GM18907 (cell line): Measurements from ENCODE around the gene LBX1.
"Not testable (repeated sequence)": the region's sequence is repeated elsewhere in the genome, so short reads cannot be mapped to it uniquely, and the experiment has no call there.

ENCODE experiments used
- ATAC-seq: cut with Tn5 transposase; IDR thresholded peaks from one replicate; pipeline ENCODE4 v1.9.1; 2021; ENCODE audit warnings: mild to moderate bottlenecking, moderate library complexity; ENCODE audit not compliant: unreplicated experiment

LBX1 gene

DNA sequence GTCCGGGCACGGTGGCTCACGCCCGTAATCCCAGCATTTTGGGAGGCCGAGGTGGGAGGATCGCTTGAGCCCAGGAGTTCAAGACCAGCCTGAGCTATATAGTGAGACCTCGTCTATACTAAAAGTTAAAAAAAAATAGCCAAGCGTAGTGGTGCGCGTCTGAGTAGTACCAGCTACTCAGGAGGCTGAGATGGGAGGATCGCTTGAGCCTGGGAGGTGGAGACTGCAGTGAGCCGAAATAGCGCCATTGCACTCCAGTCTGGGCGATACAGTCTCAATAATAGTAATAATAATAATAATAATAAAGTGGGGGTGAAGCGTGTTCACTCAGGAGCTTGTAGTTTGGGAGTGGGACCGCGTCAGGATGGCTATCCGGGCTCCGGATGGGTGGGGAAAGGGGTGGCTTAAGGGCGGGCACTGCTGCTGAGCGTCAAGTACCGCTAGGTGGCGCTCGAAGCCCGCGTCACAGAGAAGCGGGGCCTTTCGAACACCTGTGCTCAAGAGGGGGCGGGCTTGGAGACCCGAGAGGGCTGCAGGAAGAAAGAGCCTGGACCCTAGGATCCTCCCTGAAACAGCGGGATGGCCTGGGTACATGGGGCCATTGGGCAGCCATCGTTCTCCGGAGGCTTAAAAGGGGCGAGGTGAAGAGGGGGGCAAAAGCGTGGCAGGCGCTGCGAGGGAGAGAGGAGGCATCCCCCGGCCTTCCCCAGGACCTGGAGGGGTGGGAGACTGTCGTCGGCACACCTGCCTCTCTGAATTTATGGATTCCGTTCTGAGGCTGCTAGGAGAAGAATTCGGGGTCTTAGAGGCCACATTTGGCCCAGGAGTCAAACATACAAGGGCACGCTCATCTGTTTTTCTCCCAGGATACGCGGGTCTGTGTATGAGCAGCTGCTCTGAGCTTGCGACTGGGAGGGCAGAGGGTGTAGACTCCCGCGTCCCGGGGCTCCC, 14.5 kb downstream of the LBX1 start:
- peak; percentile 58 for ATAC-seq

DNA sequence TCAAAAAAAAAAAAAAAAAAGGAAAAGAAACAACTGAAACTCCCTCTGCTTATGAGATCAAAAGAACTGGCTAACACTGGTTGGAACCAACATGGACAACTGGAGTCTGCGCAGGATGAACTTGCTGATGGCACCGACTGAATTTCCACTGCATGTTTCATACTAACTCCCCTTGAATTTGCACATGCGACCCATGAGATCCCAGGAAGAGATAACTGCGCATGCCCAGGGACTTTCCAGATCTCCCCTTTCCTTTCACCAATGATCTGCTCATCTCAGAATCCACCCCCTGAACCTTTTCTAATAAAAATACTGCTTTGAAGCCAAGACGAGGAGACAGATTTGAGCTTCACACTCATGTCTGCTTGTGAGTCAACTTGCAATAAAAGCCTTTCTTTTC, 20.7 kb downstream of the LBX1 start:
- no peak for ATAC-seq

DNA sequence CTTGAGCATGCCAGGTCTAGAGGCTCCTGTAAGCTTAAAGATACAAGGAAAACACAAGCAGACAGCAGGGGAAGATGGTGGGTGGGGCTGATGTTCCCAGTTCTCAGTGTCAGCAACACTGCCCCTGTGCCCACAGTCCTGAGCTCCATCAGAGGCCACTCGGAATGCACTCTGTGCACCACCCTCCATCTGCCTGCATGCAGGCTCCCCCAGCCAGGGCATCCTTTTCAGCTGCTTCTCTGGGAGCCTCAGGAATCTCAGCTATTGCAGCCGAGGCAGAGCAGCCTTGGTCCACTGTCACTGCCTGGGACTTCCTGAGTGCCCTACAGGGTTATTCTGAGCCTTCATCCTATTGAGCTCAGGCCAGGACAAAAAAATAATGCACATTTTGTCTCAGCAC, 22.2 kb downstream of the LBX1 start:
- no peak for ATAC-seq

DNA sequence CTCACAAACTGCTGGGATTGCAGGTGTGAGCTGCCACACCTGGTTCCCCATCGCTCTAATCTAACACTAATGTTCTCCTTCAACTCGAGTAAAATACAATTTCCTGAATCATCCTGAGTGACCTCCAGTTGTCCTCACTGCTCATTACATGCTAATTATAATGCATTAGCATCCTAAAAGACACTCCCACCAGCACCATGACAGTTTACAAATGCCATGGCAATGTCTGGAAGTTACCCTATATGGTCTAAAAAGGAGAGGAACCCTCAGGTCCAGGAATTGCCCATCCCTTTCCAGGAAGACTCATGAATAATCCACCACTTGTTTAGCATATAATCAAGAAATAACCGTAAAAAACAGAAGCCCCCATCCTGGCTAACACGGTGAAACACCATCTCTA, 26.6 kb downstream of the LBX1 start:
- not testable (repeated sequence) for ATAC-seq

DNA sequence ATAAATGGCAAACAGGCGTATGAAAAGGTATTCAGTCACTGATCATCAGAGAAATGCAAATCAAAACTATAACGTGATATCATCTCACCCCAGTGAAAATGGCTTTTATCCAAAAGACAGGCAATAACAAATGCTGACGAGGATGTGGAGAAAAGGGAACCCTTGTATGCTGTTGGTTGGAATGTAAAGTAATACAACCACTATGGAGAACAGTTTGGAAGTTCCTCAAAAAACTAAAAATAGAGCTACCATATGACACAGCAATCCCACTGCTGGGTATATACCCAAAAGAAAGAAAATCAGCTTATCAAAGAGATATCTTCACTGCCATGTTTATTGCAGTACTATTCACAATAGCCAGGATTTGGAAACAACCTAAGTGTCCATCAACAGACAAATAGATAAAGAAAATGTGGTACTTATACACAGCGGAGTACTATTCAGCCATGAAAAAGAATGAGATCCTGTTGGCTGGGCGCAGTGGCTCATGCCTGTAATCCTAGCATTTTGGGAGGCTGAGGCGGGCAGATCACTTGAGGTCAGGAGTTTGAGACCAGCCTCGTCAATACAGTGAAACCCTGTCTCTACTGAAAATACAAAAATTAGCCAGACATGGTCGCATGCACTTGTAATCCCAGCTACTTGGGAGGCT, 30.8 kb downstream of the LBX1 start:
- ATAC-seq, result not testable (repeated sequence)

DNA sequence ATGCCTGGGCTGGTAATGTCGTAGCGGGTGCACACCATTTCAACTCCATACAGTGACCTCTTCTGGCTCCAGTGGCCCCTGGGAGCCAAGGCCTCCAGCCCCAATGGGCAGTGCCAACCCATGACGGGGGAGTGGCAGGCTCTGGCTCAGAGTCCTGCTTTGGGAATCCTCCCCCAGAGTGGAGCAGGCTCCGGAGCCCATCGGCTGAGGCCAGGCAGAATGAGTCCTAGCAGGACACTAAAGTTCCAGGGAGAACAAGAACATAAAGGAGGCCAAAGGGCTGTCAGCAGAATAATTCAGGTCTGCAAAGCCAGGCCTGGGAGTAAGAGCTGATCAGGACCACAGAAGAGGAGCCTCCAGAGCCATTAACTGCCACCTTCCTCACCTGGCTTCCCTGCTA, 33.3 kb downstream of the LBX1 start:
- ATAC-seq, result no peak

DNA sequence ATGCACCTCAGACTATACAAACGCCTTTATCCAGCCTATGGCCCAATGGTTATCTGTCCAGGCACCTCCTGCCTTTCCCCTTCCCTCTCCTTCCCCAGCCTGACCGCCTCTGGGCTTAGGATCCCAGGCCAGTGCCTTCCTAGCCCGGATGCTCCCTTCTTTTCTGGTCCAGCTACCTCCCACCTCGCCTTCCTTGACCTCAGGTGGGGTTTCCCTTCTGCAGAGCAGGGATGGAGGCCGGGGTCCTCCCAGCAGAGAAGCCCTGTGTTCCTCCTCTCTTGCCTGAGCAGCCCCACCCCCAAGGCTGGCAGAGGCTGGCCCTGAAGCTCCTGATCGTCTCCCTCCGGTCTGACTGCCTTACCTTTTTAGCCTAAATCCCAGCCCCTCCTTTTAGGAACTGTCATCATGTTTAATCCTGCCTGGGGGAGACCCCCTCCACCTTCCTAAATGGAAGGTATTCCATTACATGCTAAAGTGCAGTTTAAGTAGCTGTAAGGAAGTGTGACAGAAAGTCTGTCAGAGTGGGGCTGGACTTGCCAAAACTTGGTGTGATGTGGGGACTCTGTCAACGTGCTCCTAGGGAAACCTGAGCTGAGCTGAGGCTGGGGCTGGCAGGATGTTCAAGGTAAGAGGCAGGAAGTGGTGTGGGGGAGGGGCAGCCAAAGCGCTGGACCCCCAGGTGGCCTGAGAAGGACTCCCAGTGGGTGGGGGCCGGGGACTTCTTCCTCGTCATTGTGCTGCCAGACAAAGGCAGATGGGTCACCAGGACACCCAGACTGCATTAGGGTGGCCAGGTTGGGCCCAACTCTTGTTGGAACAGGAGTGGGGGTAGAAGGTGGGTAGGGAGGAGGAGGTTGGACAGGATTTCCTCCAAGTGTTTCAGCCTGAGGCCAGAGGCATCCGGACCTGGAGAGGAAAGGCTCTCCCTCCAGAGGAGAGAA, 39.5 kb downstream of the LBX1 start:
- ATAC-seq, result no peak

DNA sequence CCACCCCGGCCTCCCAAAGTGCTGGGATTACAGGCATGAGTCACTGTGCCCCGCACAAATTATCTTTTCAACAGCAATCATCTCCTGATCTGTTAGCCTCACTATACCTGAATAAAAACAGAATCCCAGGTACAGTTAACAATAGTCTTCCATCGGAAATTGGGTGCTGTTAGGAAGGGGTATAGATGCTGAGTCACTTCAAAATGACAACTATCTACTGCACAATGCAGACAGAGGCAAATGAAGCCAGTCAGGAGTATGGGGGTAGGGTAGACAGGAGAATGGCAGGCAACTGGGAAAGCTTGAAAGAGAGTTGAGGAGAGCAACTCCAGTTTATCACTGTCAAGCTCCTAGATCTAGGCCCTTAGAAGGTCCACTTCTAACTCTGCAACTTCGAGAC, 40.3 kb downstream of the LBX1 start:
- no peak for ATAC-seq

DNA sequence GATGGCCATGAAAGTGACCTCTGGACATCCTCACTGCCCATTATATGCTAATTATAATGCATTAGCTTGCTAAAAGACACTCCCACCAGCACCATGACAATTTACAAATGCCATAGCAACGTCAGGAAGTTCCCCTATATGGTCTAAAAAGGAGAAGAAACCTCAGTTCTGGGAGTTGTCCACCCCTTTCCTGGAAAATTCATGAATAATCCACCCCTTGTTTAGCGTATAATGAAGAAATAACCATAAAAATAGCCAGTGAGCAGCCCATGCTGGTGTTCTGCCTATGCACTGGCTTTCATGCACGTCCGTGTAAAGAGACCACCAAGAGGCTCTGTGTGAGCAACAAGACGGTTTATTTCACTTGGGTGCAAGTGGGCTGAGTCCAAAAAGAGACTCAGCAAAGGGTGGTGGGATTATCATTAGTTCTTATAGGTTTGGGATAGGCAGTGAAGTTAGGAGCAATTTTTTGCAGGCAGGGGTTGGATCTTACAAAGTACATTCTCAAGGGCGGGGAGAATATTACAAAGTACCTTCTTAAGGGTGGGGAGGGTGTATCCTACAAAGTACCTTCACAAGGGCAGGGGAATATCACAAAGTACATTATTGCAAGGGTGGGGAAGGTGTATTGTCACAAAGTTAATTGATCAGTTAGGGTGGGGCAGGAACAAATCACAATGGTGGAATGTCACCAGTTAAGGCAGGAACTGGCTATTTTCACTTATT, 45.6 kb downstream of the LBX1 start:
- no peak for ATAC-seq

DNA sequence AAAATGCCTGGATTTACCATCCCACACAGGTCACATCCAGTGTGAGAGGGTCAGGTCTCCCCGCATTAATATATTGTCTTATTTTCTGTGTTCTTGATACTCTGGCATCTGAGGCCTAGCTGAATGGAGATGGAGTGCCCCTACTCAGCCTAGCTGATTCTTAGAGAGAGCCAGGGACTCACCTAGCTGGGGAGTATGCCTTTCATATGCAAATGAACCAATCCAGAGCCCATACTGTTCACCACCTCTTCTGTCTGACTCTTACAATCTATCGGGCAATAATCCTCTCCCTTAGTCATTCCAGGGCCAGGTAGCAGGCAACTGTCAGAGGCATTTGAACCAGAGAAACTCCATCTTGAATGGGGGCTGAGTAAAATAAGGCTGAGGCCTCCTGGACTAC, 46.3 kb downstream of the LBX1 start:
- no peak for ATAC-seq
